Measurements from ENCODE around the gene AKIRIN1.
"Not testable (repeated sequence)": the region's sequence is repeated elsewhere in the genome, so short reads cannot be mapped to it uniquely, and the experiment has no call there.

Gene AKIRIN1

DNA sequence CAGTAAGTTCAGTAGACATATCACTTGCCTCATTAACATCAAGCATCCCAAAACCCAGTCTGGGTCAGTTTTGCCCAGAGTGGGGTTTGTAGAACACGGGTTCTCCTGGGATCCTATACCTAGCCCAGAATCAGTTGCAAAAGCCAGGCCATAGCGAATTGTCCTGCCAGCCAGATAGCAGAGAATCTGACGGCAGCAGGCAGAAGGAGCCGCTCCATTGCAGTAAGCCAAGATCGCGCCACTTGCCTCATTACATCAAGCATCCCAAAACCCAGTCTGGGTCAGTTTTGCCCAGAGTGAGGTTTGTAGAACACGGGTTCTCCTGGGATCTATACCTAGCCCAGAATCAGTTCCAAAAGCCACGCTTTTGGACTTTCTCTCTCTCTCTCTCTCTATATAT, 54.2 kb downstream of the AKIRIN1 start:
- no peak for DNase-seq (ENCODE audit: low read depth in 2 of 2)

DNA sequence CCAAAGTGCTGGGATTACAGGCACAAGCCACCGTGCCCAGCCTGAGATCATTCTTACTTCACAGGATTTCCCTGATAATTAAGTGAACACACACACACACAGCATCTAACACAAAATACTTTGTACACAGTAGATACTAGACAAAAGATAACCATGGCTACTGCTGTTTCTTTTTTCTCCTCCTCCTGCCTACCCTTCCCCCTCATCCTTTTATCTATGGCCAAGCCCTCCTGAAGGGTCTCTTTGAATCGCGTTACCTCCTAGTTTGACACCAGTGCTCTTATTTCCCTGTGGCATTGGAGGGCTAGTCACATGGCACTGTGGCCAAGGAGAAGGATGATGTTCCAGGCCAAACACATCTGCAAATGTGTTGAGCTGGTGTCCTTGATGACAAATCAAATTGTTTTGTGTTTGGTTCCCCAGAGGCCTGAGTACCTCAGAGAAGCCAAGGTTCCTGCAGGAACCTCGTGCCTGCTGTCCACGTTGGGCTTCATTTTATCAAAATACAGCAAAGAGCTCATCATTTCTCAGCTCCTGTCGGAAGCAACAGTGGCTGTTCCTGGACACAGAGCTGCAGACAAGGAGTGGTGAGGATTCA, 55.6 kb downstream of the AKIRIN1 start:
- DNase-seq (ENCODE audit: low read depth in 2 of 2) = no peak

DNA sequence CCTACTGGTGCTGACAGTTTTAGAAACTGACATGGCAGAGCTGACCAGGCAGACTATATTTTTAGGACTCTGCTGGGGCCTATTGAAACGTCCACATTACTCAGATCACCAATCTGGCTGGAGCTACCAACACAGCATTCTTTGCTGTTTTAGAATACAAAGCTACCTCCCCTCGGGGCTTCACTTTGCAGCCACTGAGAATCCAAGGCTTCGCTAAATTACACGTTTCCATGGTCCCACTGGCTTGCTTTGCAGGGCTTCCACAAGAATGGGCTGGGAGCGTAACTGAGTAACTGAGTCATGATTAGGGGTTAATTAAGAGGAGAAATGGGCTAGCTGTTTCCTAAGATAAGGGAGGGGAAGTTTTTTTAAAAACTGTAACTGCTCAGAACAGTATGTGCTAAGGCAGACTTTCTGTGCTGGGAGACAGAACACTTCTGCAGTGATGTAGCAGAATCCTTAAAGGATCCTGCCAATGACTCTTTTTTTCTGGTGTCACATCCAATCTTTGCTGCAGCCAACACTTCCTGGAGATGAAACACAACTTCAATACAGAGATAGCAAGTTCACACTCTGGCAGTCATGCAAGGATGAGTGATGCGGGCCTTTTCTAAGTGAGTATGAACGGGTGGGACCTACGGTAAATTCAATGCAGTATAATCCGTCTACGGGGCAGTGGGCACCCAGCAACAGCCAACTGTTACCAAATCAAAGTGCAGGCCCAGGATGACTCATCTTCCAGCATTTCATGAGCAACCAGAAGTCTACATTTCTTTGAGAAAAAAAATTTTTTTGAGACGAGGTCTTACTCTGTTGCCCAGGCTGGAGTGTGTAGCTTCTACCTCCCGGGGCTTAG, 56.5 kb downstream of the AKIRIN1 start:
- DNase-seq (ENCODE audit: low read depth in 2 of 2) = no peak

DNA sequence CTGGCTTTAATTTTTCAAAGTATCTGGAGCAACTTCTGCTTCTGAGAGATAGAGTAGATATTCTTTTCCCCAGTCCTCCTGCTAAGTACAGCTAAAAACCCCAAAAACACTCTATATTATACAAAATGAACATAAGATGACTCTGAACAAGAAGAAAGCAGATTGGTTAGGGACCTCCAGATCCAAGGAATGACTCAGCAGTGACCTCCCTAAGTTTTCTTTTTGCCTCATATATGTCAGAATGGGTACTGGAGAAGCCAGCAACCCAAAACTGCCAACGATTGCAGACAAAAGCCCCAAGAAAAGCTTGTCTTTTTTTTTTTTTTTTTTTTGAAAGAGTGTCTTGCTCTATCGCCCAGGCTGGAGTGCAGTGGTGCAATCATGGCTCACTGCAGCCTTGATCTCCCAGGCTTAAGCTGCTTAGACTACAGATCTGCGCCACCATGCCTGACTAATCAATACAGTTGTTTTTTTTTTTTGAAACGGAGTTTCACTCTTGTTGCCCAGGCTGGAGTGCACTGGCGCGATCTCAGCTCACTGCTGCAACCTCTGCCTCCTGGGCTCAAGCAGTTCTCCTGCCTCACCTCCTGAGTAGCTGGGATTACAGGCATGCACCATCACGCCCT, 57.8 kb downstream of the AKIRIN1 start:
- no peak for DNase-seq (ENCODE audit: low read depth in 2 of 2)

DNA sequence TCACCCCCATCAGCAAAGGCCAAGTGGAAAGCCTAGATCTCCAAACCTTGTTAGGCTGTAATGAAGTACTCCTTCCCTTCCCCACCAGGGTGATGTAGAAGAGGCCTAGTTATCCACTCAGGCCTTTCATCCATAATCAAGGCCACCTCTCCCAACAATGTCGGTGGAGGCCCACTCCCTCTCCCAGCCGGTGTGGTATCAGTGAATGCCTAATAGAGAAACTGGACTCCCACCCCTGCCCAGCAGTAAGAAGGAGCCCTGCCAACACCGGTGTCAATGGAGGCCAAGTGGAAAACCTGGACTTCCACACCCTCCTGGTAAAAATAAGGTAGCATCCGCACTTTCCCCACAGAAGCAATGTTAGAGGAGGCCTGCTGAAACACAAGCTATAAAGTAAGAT, 58.9 kb downstream of the AKIRIN1 start:
- DNase-seq (ENCODE audit: low read depth in 2 of 2) = no peak

DNA sequence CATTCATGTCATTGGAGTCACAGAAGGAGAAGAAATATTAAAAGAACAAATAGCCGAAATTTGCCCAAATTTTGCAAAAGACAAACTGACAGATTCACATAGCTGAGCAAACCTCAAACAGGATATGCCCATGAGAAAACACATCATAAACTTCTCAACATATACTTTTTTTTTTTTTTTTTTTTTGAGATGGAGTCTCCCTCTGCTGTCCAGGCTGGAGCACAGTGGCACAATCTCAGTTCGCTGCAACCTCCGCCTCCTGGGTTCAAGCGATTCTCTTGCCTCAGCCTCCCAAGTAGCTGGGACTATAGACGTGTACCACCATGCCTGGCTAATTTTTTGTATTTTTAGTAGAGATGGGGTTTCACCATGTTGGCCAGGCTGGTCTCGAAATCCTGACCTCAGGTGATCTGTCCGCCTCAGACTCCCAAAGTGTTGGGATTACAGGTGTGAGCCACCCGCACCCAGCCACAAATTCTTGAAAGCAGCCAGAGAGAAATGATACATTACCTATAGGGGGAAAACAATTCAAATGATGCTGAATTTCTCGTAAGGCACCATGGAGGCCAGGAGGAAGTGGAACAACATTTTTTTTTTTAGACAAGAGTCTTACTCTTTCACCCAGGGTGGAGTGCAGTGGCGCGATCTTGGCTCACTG, 60.2 kb downstream of the AKIRIN1 start:
- DNase-seq (ENCODE audit: low read depth in 2 of 2) = not testable (repeated sequence)

DNA sequence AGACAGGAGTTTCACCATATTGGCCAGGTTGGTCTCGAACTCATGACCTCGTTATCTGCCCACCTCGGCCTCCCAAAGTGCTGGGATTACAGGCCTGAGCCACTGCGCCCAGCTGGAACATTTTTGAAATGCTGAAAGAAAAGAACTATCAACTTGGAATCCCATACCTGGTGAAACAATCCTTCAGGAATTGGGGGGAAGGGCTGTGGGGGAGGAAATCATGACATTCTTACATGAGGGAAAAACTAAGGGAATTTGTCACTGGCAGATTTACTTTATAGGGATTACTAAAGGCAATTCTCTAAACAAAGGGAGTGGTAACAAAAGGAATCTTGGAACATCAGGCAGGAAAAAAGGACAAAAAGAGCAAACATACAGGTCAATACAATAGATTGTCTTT, 60.9 kb downstream of the AKIRIN1 start:
- no peak for DNase-seq (ENCODE audit: low read depth in 2 of 2)

DNA sequence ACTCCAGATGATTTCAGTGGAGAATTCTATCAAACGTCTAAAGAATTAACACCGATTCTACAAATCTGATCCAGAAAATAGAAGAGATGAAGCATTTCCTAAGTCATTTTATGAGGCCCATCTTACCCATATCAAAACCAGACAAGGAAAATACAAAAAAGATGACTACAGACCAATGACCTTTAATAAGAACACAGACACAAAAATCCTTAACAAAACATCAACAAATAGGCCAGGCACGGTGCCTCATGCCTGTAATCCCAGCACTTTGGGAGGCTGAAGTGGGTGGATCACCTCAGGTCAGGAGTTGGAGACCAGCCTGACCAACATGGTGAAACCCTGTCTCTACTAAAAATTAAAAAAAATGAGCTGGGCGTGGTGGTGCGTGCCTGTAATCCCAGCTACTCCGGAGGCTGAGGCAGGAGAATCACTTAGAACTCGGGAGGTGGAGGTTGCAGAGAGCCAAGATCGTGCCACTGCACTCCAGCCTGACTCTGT, 64.2 kb downstream of the AKIRIN1 start:
- DNase-seq (ENCODE audit: low read depth in 2 of 2) = not testable (repeated sequence)
